NOMO-1 (cell line): ENCODE measurements around the gene BFSP1.

Experiments
- DNase-seq, 2 experiments: peaks; one replicate each; lab custom pipeline; 2025; ENCODE audit not compliant: unreplicated experiment in 2 of 2; lab: John Stamatoyannopoulos, UW

The BFSP1 gene

GRCh38 chr20:17558154-17558940 is 27.2 kb upstream of the BFSP1 start:
- peak in 1 of 2 experiments; percentile 50 for DNase-seq

DNA sequence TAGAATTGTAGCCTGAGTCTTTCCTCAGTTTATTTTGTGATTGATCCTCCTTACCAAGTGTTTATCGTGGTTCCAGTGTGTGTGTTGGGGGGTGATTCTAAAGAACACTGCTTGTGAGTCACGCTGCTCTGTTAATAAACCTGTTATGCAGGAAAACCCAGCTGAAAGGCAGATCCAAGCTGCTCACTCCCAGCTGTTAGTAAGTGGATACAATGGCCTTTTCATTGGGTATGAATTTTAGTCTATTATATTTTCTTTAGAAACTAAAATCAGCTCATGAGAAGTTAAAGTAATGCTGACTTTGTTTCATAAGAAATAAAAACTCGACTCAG is 26.5 kb upstream of the BFSP1 start:
- no peak for DNase-seq

GRCh38 chr20:17556837-17557674 is 25.9 kb upstream of the BFSP1 start:
- DNase-seq: no peak

DNA sequence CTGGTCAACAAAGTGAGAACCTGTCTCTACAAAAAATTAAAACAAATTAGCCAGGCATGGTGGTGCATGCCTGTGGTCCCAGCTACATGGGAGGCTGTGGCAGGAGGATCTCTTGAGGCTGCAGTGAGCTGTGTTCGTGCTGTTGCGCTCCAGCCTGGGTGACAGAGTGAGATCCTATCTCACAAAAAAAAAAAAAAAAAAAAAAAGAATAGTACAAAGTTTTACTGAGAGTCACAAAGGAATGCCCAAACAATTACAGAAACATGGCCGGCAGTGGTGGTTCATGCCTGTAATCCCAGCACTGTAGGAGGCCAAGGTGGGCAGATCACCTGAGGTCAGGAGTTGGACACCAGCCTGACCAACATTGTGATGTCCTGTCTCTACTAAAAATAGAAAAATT is 23.9 kb upstream of the BFSP1 start:
- DNase-seq: no peak

GRCh38 chr20:17549131-17549530 is 18.0 kb upstream of the BFSP1 start:
- no peak for DNase-seq

DNA sequence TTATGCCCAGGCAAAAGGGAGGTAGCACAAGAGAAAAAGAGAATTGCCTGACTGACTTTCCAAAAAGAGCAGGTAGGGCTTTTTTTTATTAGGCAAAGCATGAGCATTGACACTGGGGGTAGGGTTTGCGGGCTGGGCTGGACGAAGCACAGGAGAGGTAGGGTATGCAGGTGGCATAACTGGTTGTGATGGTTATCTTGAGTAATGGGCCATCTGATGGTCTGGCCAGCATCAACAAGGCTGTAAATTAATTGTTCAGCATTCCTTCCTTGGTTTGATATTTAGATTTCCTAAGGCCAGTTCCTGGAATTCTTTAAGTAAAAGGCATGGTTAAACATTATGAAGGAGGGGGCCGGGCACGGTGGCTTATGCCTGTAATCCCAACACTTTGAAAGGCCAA is 13.9 kb upstream of the BFSP1 start:
- DNase-seq: no peak

- DNase-seq: no peak
Measured at GRCh38 chr20:17543531-17544131, 12.5 kb upstream of the BFSP1 start.

DNA sequence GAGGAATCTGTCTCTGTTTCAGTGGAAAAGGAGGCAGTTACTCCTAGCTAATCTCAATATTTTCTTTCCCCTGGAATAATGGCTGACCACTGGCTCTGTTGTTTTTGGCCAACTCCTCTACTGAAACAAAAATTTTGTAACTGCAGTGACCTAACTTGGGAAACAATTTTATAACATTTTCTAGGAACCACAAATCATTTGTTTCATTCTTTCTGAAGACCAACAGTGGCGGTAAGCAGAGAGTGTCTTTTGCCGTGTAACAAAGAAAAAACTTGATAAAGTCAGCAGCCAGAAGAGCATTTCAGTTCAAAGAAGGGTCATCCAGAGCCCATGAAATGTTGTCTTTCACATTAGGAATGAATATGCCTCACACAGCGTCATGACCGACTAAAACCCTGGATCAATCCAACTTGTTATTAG is 11.8 kb upstream of the BFSP1 start:
- no peak for DNase-seq

GRCh38 chr20:17542481-17542880 is 11.3 kb upstream of the BFSP1 start:
- no peak for DNase-seq

GRCh38 chr20:17541996-17542395 is 10.8 kb upstream of the BFSP1 start:
- no peak for DNase-seq

DNA sequence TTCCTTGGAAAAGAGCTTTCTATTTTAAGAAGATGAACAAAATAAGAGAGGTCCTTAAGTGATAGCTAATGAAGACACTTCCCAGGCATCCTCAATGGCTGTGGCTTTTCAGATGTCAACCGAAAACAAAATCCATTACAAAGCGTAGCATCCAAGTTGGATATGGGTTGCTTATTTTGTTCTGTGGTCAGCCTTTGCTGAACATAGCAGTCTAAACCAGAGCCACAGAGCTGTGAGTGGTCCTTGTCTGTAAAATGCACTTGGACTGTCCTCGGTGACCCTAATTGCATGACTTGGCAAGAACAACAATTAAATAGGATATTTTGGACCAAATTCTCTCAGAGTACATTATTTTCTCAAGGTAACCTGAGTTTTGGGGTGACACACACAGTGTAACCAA is 10.4 kb upstream of the BFSP1 start:
- DNase-seq: no peak

- peak in 1 of 2 experiments; percentile 27 for DNase-seq
Measured at GRCh38 chr20:17538517-17539170, 7.5 kb upstream of the BFSP1 start.

- DNase-seq: no peak
Measured at GRCh38 chr20:17537959-17538358, 6.8 kb upstream of the BFSP1 start.

GRCh38 chr20:17536944-17537444 is 5.8 kb upstream of the BFSP1 start:
- DNase-seq: peak; percentile 41 to 54

DNA sequence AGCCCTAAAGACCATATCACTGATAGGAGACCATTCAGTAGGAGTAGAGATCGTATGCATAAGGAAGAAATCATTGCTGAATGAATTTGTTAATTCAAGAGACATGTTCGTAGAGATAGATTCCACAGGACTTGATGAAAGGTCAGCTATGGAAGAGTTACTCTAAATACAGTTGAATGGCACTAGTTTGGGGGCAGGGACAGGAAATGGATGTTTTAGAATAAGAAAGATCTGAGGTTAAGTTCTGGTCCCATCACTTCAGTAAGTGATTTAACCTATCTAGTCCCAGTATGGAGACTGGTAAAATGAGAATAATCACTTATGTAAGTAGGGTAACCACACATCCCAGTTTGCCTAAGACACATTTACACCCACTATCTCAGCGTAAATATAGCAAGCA is 2.9 kb upstream of the BFSP1 start:
- no peak for DNase-seq

DNA sequence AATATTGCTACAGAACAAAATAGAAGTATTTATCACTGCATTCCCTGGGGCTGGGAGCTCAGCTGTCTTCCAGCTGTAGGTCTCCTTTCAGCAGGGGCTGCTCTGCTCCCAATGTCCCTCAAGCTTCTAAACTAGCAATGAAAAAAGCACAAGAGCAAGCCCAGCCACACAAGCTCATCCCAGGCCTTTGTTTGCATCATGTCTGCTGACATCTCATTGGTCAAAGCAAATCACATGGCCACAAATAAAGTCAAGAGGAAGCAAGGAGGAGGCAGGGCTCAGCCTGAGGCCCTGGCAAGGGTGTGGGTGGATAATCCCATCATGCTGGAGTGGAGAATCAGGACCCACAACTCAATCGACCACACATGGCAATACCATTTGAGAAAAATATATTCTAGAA is 2.2 kb upstream of the BFSP1 start:
- peak in 1 of 2 experiments; percentile 20 for DNase-seq

GRCh38 chr20:17531665-17532025 is 466 bp upstream of the BFSP1 start:
- DNase-seq: no peak

- no peak for DNase-seq
Measured at GRCh38 chr20:17530153-17530552, 1.0 kb downstream of the BFSP1 start.

DNA sequence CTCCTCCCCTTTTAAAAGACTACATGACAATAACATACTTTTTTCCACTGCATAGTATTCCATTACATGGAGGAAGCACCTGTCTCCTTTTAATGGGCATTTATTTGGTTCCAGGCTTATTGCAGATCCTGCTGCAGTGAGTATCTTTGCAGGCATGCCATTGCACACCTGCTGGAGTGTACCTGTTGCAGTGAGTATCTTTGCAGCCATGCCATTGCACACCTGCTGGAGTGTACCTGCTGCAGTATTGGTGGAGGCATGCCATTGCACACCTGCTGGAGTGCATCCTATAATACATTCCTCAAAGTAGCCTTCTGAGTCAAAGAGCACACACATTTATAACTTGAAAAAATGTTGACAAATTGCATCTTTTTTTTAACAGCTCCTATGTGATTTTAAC is 1.6 kb downstream of the BFSP1 start:
- DNase-seq: no peak

DNA sequence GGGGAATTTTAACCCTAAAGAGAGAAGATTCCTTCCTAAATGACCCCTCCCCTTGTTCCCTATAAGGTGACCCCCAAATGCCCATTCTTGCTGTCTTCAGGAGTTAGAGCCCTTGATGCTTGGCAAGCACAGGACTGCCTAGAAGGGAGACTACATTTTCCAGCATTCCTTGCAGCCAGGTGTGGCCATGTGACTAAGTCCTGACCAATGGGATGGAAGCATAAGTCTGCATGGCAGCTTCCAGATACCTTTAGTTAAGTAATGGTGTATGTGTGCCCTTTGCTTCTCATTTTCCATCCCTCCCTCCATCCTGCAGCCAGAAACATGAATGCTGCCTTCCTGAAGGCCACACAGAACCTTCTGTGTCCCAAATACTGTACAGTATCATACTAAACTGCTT is 5.5 kb downstream of the BFSP1 start:
- no peak for DNase-seq

DNA sequence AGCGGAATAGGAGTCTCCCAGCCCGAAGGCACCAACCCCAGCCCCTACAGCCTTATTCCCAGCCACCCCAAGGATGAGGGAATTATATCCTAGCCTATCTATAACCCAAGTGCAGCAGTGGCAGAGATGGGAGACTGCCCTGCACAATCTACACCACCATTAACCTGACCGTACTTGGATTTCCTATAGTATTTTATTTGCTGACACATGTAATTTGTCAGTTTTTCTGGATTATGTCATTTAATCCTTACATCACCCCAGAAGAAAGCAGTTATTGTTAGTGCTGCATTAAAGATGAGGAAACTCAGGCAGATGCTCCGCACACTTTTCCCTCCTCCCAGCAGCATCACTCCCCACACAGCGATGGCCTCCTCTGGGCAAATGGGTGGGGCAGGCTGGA is 6.0 kb downstream of the BFSP1 start:
- no peak for DNase-seq
